ENCODE measurements around the gene SPG11. TPM values are rescaled to one million over a fixed set of nuclear protein-coding genes. Genes with fewer than 3 reads are reported as not detected.

Gene SPG11
- total RNA-seq, 1 donor = 80.7 TPM

DNA sequence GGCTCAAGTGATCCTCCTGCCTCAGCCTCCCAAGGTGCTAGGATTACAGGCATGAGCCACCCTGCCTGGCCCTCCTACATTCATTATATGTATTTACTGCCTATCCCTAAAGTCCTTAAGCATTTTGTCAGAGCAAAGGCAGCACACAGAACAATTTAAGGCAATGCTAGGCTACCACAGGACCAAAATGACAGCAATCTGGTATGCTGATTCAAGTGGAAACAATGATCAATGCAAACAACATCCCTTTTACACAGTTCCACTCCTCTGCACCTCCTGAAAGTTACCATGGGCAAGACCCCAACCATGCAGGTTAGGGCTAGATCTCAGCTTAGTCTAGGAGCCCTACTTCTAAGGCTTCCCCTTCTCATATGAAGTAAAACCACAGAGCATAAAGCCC, 40.3 kb downstream of the SPG11 start:
- DNase-seq (ENCODE audit: low read depth) = no peak
- H3K4me3 ChIP-seq (ENCODE audit: low read depth, low read length) = no peak overlapping the region
- TF ChIP-seq, protein P1, sequence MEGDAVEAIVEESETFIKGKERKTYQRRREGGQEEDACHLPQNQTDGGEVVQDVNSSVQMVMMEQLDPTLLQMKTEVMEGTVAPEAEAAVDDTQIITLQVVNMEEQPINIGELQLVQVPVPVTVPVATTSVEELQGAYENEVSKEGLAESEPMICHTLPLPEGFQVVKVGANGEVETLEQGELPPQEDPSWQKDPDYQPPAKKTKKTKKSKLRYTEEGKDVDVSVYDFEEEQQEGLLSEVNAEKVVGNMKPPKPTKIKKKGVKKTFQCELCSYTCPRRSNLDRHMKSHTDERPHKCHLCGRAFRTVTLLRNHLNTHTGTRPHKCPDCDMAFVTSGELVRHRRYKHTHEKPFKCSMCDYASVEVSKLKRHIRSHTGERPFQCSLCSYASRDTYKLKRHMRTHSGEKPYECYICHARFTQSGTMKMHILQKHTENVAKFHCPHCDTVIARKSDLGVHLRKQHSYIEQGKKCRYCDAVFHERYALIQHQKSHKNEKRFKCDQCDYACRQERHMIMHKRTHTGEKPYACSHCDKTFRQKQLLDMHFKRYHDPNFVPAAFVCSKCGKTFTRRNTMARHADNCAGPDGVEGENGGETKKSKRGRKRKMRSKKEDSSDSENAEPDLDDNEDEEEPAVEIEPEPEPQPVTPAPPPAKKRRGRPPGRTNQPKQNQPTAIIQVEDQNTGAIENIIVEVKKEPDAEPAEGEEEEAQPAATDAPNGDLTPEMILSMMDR (IDR thresholded peaks at IDR 0.05; ENCODE audit: insufficient read depth, low read depth, low read length) = no peak

GRCh38 chr15:44620081-44620480, 43.4 kb downstream of the SPG11 start:
- DNase-seq (ENCODE audit: low read depth) = no peak
- TF ChIP-seq, protein P1 (IDR thresholded peaks at IDR 0.05; ENCODE audit: insufficient read depth, low read depth, low read length) = no peak
- no peak overlapping the region for H3K4me3 ChIP-seq (ENCODE audit: low read depth, low read length)

DNA sequence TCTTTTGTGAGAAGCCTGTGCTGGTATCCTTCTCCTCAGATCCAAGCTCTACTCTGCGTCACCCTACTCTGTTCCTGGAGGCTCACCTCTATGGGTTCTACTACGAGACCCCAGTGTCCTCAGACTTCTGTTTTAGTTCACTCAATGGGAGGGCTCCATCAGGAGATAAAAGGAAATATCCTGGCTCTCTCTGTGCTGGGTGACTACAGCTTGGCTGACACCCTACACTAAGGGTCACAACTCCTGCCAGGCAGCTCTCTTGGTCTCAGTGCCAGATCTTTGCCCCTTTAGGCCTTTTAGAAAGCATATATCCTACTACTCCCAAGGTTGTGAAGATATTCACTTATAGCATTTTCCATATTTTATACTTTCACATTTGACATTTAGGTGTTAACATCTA, 46.5 kb downstream of the SPG11 start:
- no peak for DNase-seq (ENCODE audit: low read depth)
- TF ChIP-seq, protein P1 (IDR thresholded peaks at IDR 0.05; ENCODE audit: insufficient read depth, low read depth, low read length) = no peak

GRCh38 chr15:44606740-44607139, 56.7 kb downstream of the SPG11 start:
- DNase-seq (ENCODE audit: low read depth) = peak; percentile 33
- TF ChIP-seq, protein P1 (IDR thresholded peaks at IDR 0.05; ENCODE audit: insufficient read depth, low read depth, low read length) = no peak
- H3K4me3 ChIP-seq (ENCODE audit: low read depth, low read length) = no peak overlapping the region

More for the DNA sequence above, 46.5 kb downstream of the SPG11 start:
- no peak overlapping the region for H3K4me3 ChIP-seq (ENCODE audit: low read depth, low read length)

- H3K4me3 ChIP-seq (ENCODE audit: low read depth, low read length) = no peak overlapping the region
- DNase-seq (ENCODE audit: low read depth) = no peak
- TF ChIP-seq, protein P1 (IDR thresholded peaks at IDR 0.05; ENCODE audit: insufficient read depth, low read depth, low read length) = no peak
Observed at GRCh38 chr15:44603126-44603525, 60.3 kb downstream of the SPG11 start.

DNA sequence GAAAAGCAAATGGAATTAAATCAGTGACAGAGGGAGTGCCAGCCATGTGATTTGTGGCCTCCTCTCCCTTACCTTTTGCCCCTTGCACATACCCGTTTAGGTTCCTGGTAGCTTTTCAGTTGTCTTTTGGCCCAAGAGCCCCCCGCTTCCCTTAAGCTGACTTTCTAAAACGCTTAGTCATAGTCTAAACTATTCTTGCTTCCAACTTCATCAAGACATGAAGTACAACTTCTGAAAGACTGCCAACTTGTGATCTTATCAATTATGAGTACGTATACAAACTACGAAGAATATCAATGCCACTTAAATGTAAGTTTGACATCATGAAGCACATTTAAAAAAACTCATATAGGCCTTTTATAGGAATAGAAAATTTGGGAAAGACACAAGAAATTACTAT, 64.6 kb downstream of the SPG11 start:
- TF ChIP-seq, protein P1 (IDR thresholded peaks at IDR 0.05; ENCODE audit: insufficient read depth, low read depth, low read length) = no peak
- DNase-seq (ENCODE audit: low read depth) = peak; percentile 79

DNA sequence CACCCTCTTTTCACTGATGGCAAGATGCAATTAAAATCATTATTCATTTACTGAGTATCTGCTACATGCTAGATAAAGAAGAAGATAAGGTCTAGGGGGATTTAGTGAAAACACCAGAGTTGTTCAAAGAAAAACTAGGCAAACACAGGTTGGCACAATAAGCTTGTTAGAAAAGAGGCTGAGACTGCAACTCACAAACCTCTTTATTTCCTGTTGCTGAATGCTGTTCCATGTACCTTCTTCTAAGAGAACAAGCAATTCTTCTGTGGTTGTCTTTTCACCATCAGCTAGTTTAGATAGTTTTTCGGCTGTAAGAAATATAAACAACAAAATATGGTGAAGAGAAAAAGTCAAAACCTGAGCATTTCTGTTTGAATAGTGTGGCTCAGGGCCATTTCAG, 65.4 kb downstream of the SPG11 start:
- DNase-seq (ENCODE audit: low read depth) = no peak
- TF ChIP-seq, protein P1 (IDR thresholded peaks at IDR 0.05; ENCODE audit: insufficient read depth, low read depth, low read length) = no peak
- H3K4me3 ChIP-seq (ENCODE audit: low read depth, low read length) = no peak overlapping the region

More for the DNA sequence above, 64.6 kb downstream of the SPG11 start:
- H3K4me3 ChIP-seq (ENCODE audit: low read depth, low read length) = no peak overlapping the region

Data from fibroblast of villous mesenchyme (primary cell).